Mucosa of descending colon (tissue), 3 donors: Measurements from ENCODE around the gene SLAIN2. TPM values are rescaled to one million over a fixed set of nuclear protein-coding genes. Genes with fewer than 3 reads are reported as not detected.

Experiments
- ATAC-seq: fragments of 200-7000 bp; cut with Tn5 transposase; one replicate; pipeline ENCODE4 v1.9.1; 2020; ENCODE audit warnings: mild to moderate bottlenecking, moderate library complexity
- DNase-seq, 3 donors: peaks; one replicate each; pipeline ENCODE4 v3.0.0-alpha.2; 2020
- H3K36me3 ChIP-seq: fragments of 200-600 bp; one replicate; pipeline ENCODE4 v1.8.0; 2021; ENCODE audit warnings: low read depth, mild to moderate bottlenecking
- H3K4me1 ChIP-seq: fragments of 200-600 bp; one replicate; pipeline ENCODE4 v1.8.0; 2021; ENCODE audit warnings: low read depth, mild to moderate bottlenecking
- H3K4me3 ChIP-seq: fragments of 200-600 bp; one replicate; pipeline ENCODE4 v1.8.0; 2021; ENCODE audit warnings: mild to moderate bottlenecking
- H3K9me3 ChIP-seq: fragments of 200-600 bp; one replicate; pipeline ENCODE4 v1.8.0; 2021; ENCODE audit warnings: mild to moderate bottlenecking
- intact Hi-C, 2 donors: fragments of 100-400 bp; cut with DNase I in 1 of 2; cut with micrococcal nuclease in 1 of 2; formaldehyde crosslinking; loops; one replicate each; pipeline versions ENCODE4 v1.11.0 to v1.11.1; 2022; cut with DNase I, micrococcal nuclease
- total RNA-seq, 3 donors: library from RNA; stranded (reverse); fragmentation: NEBNext Ultra II Directional in 2 of 3; extraction: Animal tissue kit (Norgen Biotek cat#: 25700) in 2 of 3; gene quantifications; one replicate each; pipeline versions ENCODE4 v1.2.1 to v1.2.4, GENCODE V29; 2021 to 2023
- TF ChIP-seq, protein P1 (sequence below): fragments of 200-600 bp; IDR thresholded peaks from one replicate; pipeline ENCODE4 v1.8.0; 2022; ENCODE audit warnings: antibody characterized with exemption, mild to moderate bottlenecking
- donor health status: DM: no; HTN: no; CAD: no; lungs with moderate emphysema.
- donor health status: DM: no; HTN: no; CAD: no.
- donor health status: DM: no; HTN: yes; CAD: no.

The SLAIN2 gene
- total RNA-seq, 3 donors from 2014 or later = 73.5 to 153 (median 90.6) TPM

GRCh38 chr4:48315728-48316630 lies 25.4 kb upstream of the SLAIN2 start:
- no peaks in the 10 kb centered on the region for H3K36me3 ChIP-seq
- TF ChIP-seq, protein P1, sequence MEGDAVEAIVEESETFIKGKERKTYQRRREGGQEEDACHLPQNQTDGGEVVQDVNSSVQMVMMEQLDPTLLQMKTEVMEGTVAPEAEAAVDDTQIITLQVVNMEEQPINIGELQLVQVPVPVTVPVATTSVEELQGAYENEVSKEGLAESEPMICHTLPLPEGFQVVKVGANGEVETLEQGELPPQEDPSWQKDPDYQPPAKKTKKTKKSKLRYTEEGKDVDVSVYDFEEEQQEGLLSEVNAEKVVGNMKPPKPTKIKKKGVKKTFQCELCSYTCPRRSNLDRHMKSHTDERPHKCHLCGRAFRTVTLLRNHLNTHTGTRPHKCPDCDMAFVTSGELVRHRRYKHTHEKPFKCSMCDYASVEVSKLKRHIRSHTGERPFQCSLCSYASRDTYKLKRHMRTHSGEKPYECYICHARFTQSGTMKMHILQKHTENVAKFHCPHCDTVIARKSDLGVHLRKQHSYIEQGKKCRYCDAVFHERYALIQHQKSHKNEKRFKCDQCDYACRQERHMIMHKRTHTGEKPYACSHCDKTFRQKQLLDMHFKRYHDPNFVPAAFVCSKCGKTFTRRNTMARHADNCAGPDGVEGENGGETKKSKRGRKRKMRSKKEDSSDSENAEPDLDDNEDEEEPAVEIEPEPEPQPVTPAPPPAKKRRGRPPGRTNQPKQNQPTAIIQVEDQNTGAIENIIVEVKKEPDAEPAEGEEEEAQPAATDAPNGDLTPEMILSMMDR = peak; percentile 10
- ATAC-seq = peak; percentile 81
- peak in 1 of 3 donors; percentile 66 for DNase-seq
- H3K9me3 ChIP-seq = no peaks in the 10 kb centered on the region
- intact Hi-C loops = no loop called here
- no peak overlapping the region for H3K4me3 ChIP-seq
- H3K4me1 ChIP-seq = no peaks in the 10 kb centered on the region

DNA sequence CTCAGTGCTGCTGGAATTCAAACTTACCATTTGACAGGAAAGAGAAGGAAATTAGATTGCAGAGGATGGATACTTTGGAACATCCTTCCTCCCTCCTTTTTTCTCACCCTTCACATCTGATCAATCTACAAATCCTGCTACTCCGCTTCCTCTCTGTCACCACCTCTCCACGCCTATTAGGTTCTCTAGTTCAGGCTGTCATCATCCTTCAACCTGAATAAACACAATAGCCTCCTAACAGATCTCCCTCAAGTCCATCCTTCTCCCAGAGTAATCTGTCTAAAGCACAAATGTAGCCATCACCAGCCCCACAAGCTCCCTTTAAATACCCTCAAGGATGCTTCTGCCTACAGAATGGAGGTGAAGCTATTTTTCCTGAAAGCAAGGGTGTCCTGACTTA lies 20.0 kb upstream of the SLAIN2 start:
- Histone ChIP-seq H3K9me3 (no peaks in the 10 kb centered on the region), H3K4me3 (no peak overlapping the region), H3K36me3 (no peaks in the 10 kb centered on the region), H3K4me1 (no peaks in the 10 kb centered on the region)
- intact Hi-C loops = no loop called here
- no peak for DNase-seq
- no peak for ATAC-seq
- TF ChIP-seq, protein P1 = no peak

DNA sequence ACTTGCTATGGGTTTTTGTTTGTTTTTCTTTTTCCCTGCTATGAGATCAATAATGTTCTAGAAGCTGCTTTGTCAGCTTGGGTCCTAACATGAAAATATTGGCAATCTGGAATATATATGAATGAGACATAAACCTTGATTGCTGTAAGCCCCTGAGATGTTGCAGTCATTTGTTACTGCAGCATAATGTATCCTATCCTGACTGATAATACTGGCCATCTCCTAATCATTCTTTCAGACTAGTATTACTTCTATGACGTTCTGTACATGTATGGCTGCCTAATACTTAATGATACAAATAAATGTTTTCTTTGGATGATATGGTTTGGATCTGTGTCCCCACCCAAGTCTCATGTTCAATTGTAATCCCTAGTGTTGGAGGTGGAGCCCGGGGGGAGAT lies 19.3 kb upstream of the SLAIN2 start:
- intact Hi-C loops = no loop called here
- TF ChIP-seq, protein P1 = no peak
- Histone ChIP-seq H3K4me3 (no peak overlapping the region), H3K36me3 (no peaks in the 10 kb centered on the region), H3K9me3 (no peaks in the 10 kb centered on the region), H3K4me1 (no peaks in the 10 kb centered on the region)
- DNase-seq (no peak), ATAC-seq (no peak)

DNA sequence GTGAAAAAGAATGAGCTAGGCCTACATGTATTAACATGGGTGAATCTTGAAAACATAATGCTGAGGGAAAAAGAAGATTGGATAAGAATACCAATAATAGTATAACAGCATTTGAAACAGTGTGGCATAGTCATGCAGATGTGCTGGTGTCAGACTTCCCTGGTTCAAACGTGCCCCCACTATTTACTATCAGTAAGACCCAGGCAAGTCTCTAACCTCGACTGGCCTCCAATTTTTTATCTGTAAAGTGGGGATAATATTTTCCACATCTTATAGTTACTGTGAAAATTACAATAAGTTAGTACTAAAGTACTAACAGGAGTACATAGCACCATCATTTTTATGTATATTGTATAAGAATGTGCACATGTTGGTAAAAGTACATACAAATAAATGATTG lies 17.0 kb upstream of the SLAIN2 start:
- Histone ChIP-seq H3K4me3 (no peak overlapping the region), H3K9me3 (no peaks in the 10 kb centered on the region), H3K36me3 (no peaks in the 10 kb centered on the region), H3K4me1 (peaks cover 5% of the 10 kb centered on the region)
- ATAC-seq (no peak), DNase-seq (no peak)
- intact Hi-C loops = no loop called here
- TF ChIP-seq, protein P1 = no peak

DNA sequence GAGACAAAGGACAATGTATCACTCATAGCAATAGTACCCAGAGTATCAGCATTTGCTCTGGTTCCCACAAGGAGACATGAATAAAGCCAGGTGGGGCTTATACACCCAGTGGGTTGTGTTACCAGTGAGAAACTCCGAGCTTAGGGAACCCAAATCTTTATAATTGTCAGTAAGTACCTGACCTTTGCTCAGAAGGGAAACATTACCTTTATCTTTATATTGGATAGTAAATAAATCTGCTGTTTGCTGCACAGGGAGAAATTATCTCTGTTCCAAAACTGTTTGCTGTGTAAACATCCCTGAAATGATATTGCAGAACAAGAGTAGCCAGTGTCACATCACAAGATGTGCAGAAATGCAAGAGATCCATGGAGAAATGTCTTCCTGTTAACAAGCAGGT lies 12.1 kb upstream of the SLAIN2 start:
- Histone ChIP-seq H3K36me3 (no peaks in the 10 kb centered on the region), H3K4me3 (no peak overlapping the region), H3K4me1 (peaks cover 20% of the 10 kb centered on the region), H3K9me3 (no peaks in the 10 kb centered on the region)
- intact Hi-C loops = no loop called here
- ATAC-seq = peak; percentile 92
- TF ChIP-seq, protein P1 = no peak
- peak in 1 of 3 donors; percentile 27 for DNase-seq
